ENCODE results near the gene MLLT3.

The MLLT3 gene

GRCh38 chr9:20625003-20625349, 2.7 kb upstream of the MLLT3 start:
- no peak for DNase-seq (ENCODE audit: low spot score)

- DNase-seq (ENCODE audit: low spot score): peak; percentile 31
These were observed 2.1 kb upstream of the MLLT3 start for GRCh38 chr9:20624201-20625002.

GRCh38 chr9:20623748-20624124, 1.4 kb upstream of the MLLT3 start:
- DNase-seq (ENCODE audit: low spot score): no peak

- DNase-seq (ENCODE audit: low spot score): no peak
These were observed 885 bp upstream of the MLLT3 start for GRCh38 chr9:20623021-20623747.

- peak; percentile 22 for DNase-seq (ENCODE audit: low spot score)
These were observed 599 bp downstream of the MLLT3 start for GRCh38 chr9:20621471-20622329.

GRCh38 chr9:20620650-20621470, 1.4 kb downstream of the MLLT3 start:
- DNase-seq (ENCODE audit: low spot score): peak; percentile 8

GRCh38 chr9:20619487-20620200, 2.7 kb downstream of the MLLT3 start:
- no peak for DNase-seq (ENCODE audit: low spot score)

GRCh38 chr9:20618361-20618802, 3.9 kb downstream of the MLLT3 start:
- DNase-seq (ENCODE audit: low spot score): no peak

- DNase-seq (ENCODE audit: low spot score): no peak
These were observed 5.5 kb downstream of the MLLT3 start for GRCh38 chr9:20616808-20617207.

- no peak for DNase-seq (ENCODE audit: low spot score)
These were observed 7.6 kb downstream of the MLLT3 start for GRCh38 chr9:20614602-20615216.

- peak; percentile 11 for DNase-seq (ENCODE audit: low spot score)
These were observed 10.5 kb downstream of the MLLT3 start for GRCh38 chr9:20611691-20612287.

- no peak for DNase-seq (ENCODE audit: low spot score)
These were observed 11.7 kb downstream of the MLLT3 start for GRCh38 chr9:20610591-20610990.

- DNase-seq (ENCODE audit: low spot score): no peak
These were observed 13.7 kb downstream of the MLLT3 start for GRCh38 chr9:20608582-20608981.

- no peak for DNase-seq (ENCODE audit: low spot score)
These were observed 15.6 kb downstream of the MLLT3 start for GRCh38 chr9:20606652-20607051.

- DNase-seq (ENCODE audit: low spot score): no peak
These were observed 17.7 kb downstream of the MLLT3 start for GRCh38 chr9:20604562-20604961.

- DNase-seq (ENCODE audit: low spot score): no peak
These were observed 18.6 kb downstream of the MLLT3 start for GRCh38 chr9:20603524-20604268.

GRCh38 chr9:20601292-20601691, 21.0 kb downstream of the MLLT3 start:
- no peak for DNase-seq (ENCODE audit: low spot score)

GRCh38 chr9:20599195-20599594, 23.1 kb downstream of the MLLT3 start:
- DNase-seq (ENCODE audit: low spot score): no peak

- DNase-seq (ENCODE audit: low spot score): no peak
These were observed 23.9 kb downstream of the MLLT3 start for GRCh38 chr9:20598367-20598766.
